ENCODE measurements around the gene TTC13. TPM values are rescaled to one million over a fixed set of nuclear protein-coding genes. Genes with fewer than 3 reads are reported as not detected.

TTC13 gene
- total RNA-seq, 2 experiments from 2014 or later: 24.9 to 25.0 TPM

GRCh38 chr1:230867101-230867902 is 111.4 kb downstream of the TTC13 start:
- Histone ChIP-seq H3K27ac (ENCODE audit: low read depth in 1 of 2, low read length in 2 of 2) (no peak overlapping the region), H3K27me3 (ENCODE audit: control insufficient read depth in 1 of 2, insufficient read depth in 2 of 2, low read length in 2 of 2) (peaks cover 17 to 21% of the 10 kb centered on the region in 2 experiments), H3K4me3 (ENCODE audit: low read length) (peak overlapping the region; percentile 64), H3K9me3 (ENCODE audit: control insufficient read depth in 1 of 2, insufficient read depth in 1 of 2, low read length in 2 of 2) (no peaks in the 10 kb centered on the region), H3K36me3 (ENCODE audit: insufficient read depth, low read length) (no peaks in the 10 kb centered on the region), H3K4me1 (ENCODE audit: insufficient read depth, low read length) (peaks cover 20% of the 10 kb centered on the region)
- intact Hi-C loops (cut with DNase I, micrococcal nuclease): loop anchor here in 1 of 2 experiments (5.0 to 10.0 kb wide), 2 partner anchors 225 to 557 kb away; partner anchors contain the start of genes COG2 and EGLN1
- H3K9me3 Mint-ChIP-seq: no peaks in the 10 kb centered on the region
- no peaks in the 10 kb centered on the region for H3K36me3 Mint-ChIP-seq (ENCODE audit: low read depth)
- no peak overlapping the region for H3K27ac Mint-ChIP-seq
- no peak for DNase-seq
- H3K4me3 Mint-ChIP-seq: peak overlapping the region; percentile 93
- ATAC-seq (ENCODE audit: poor library complexity): no peak
- H3K4me1 Mint-ChIP-seq (ENCODE audit: low read depth): peaks cover 26% of the 10 kb centered on the region
- H3K27me3 Mint-ChIP-seq: peaks cover 17% of the 10 kb centered on the region
- TF ChIP-seq, protein P1, sequence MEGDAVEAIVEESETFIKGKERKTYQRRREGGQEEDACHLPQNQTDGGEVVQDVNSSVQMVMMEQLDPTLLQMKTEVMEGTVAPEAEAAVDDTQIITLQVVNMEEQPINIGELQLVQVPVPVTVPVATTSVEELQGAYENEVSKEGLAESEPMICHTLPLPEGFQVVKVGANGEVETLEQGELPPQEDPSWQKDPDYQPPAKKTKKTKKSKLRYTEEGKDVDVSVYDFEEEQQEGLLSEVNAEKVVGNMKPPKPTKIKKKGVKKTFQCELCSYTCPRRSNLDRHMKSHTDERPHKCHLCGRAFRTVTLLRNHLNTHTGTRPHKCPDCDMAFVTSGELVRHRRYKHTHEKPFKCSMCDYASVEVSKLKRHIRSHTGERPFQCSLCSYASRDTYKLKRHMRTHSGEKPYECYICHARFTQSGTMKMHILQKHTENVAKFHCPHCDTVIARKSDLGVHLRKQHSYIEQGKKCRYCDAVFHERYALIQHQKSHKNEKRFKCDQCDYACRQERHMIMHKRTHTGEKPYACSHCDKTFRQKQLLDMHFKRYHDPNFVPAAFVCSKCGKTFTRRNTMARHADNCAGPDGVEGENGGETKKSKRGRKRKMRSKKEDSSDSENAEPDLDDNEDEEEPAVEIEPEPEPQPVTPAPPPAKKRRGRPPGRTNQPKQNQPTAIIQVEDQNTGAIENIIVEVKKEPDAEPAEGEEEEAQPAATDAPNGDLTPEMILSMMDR (IDR thresholded peaks at IDR 0.05): no peak
- ChIA-PET POLR2A (interaction anchor here (1.0 kb wide), 2 partner anchors 111 to 112 kb away, joined by 3 to 4 read pairs; partner anchors contain the start of genes ARV1 and TTC13), CTCF (interaction anchor here (1.1 kb wide), 1 partner anchor 88 kb away, joined by 5 read pairs; no protein-coding TSS in a partner anchor)

- Histone ChIP-seq H3K9me3 (ENCODE audit: control insufficient read depth in 1 of 2, insufficient read depth in 1 of 2, low read length in 2 of 2) (no peaks in the 10 kb centered on the region), H3K36me3 (ENCODE audit: insufficient read depth, low read length) (no peaks in the 10 kb centered on the region), H3K4me1 (ENCODE audit: insufficient read depth, low read length) (peaks cover 20% of the 10 kb centered on the region), H3K4me3 (ENCODE audit: low read length) (no peak overlapping the region), H3K27me3 (ENCODE audit: control insufficient read depth in 1 of 2, insufficient read depth in 2 of 2, low read length in 2 of 2) (peaks cover 15 to 21% of the 10 kb centered on the region in 2 experiments), H3K27ac (ENCODE audit: low read depth in 1 of 2, low read length in 2 of 2) (no peak overlapping the region)
- CTCF ChIA-PET: no interaction called here
- DNase-seq (no peak), ATAC-seq (ENCODE audit: poor library complexity) (no peak)
- H3K9me3 Mint-ChIP-seq: no peaks in the 10 kb centered on the region
- H3K27ac Mint-ChIP-seq: no peak overlapping the region
- intact Hi-C loops (cut with DNase I, micrococcal nuclease): loop anchor here in 1 of 2 experiments (5.0 to 10.0 kb wide), 2 partner anchors 224 to 558 kb away; partner anchors contain the start of genes COG2 and EGLN1
- TF ChIP-seq, protein P1 (IDR thresholded peaks at IDR 0.05): no peak
- peak overlapping the region; percentile 93 for H3K4me3 Mint-ChIP-seq
- peaks cover 27% of the 10 kb centered on the region for H3K4me1 Mint-ChIP-seq (ENCODE audit: low read depth)
- POLR2A ChIA-PET: interaction anchor here (1.0 kb wide), 1 partner anchor 112 kb away, joined by 3 read pairs; no protein-coding TSS in a partner anchor
- peaks cover 8% of the 10 kb centered on the region for H3K27me3 Mint-ChIP-seq
- H3K36me3 Mint-ChIP-seq (ENCODE audit: low read depth): no peaks in the 10 kb centered on the region
Measured at GRCh38 chr1:230866171-230867070, 112.2 kb downstream of the TTC13 start.

DNA sequence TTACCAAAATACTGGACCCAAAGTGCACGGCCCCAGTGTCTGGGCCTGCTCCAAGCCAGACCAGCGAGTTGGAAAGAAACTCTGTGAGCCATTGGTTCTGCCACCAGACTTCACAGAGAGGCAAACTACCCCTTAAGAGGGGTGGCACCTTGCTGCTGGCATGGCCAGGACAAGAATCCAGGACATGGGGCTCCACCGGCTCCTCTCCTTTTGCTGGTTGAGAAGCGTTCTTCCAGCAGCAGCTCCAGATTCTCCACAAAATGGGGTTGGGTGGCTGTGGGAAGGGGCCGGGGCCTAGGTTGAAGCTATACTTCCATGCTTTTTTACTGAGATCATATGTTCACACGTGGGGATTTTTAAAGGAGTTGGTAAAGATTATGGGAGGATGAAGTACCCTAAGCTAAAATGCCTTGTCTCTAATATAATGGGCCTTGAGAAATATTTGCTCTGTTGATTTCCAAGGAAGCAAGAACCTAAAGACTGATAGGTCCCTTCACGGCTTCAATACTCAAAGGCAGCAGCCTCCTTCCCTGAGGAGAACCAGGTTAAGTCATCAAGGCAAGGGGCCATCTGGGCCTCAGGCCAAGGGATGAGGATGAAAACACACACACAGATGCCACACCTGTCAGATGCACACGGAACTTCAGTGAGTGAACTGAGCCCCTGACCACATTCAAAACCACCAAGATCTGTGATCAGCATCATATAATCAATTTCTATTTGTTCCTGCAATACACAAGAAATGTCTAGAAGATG is 113.4 kb downstream of the TTC13 start:
- H3K36me3 Mint-ChIP-seq (ENCODE audit: low read depth): no peaks in the 10 kb centered on the region
- Histone ChIP-seq H3K4me3 (ENCODE audit: low read length) (no peak overlapping the region), H3K9me3 (ENCODE audit: control insufficient read depth in 1 of 2, insufficient read depth in 1 of 2, low read length in 2 of 2) (no peaks in the 10 kb centered on the region), H3K27ac (ENCODE audit: low read depth in 1 of 2, low read length in 2 of 2) (no peak overlapping the region), H3K4me1 (ENCODE audit: insufficient read depth, low read length) (peaks cover 20% of the 10 kb centered on the region), H3K27me3 (ENCODE audit: control insufficient read depth in 1 of 2, insufficient read depth in 2 of 2, low read length in 2 of 2) (peaks cover 12 to 15% of the 10 kb centered on the region in 2 experiments), H3K36me3 (ENCODE audit: insufficient read depth, low read length) (no peaks in the 10 kb centered on the region)
- peaks cover 27% of the 10 kb centered on the region for H3K4me1 Mint-ChIP-seq (ENCODE audit: low read depth)
- H3K27ac Mint-ChIP-seq: no peak overlapping the region
- intact Hi-C loops (cut with DNase I, micrococcal nuclease): loop anchor here in 1 of 2 experiments (5.0 to 10.0 kb wide), 2 partner anchors 223 to 560 kb away; partner anchors contain the start of genes COG2 and EGLN1
- no peak for DNase-seq
- no peak overlapping the region for H3K4me3 Mint-ChIP-seq
- ChIA-PET CTCF (no interaction called here), POLR2A (no interaction called here)
- ATAC-seq (ENCODE audit: poor library complexity): no peak
- peaks cover 6% of the 10 kb centered on the region for H3K27me3 Mint-ChIP-seq
- H3K9me3 Mint-ChIP-seq: no peaks in the 10 kb centered on the region
- TF ChIP-seq, protein P1 (IDR thresholded peaks at IDR 0.05): no peak
